A673 (cell line): ENCODE data around the gene CD6. TPM values are rescaled to one million over a fixed set of nuclear protein-coding genes. Genes with fewer than 3 reads are reported as not detected.

Experiments
- BruUV-seq: library from RNA; stranded (reverse); fragments of 400-500 nt; replicated peaks from 2 replicates; lab custom pipeline; 2021; lab: Mats Ljungman, UMichigan
- CTCF ChIA-PET: fragments of 300-600 bp; sonication (Branson Sonifier 250); formaldehyde crosslinking; loops from one replicate; lab custom pipeline; 2022; ENCODE audit warnings: antibody characterized with exemption; lab: Charles Lee
- POLR2A ChIA-PET: fragments of 300-600 bp; sonication (Branson Sonifier 250); formaldehyde crosslinking; loops from one replicate; lab custom pipeline; 2022; ENCODE audit warnings: antibody characterized with exemption; ENCODE audit not compliant: low non-redundant PET; lab: Charles Lee
- DNase-seq: peaks from one replicate; pipeline ENCODE4 v3.0.0-alpha.2; 2015; ENCODE audit warnings: low spot score
- H3K27ac ChIP-seq: fragments of 200-600 bp; sonication (generic); 2 replicates; pipeline ENCODE4 v1.5.1; 2016; ENCODE audit warnings: mixed run types, low read depth, mild to moderate bottlenecking, mixed read lengths, antibody characterized with exemption, low read length; ENCODE audit not compliant: poor library complexity, severe bottlenecking
- H3K27me3 ChIP-seq: fragments of 200-600 bp; sonication (generic); replicated peaks from 2 replicates; pipeline ENCODE4 v1.6.1; 2017; ENCODE audit warnings: mixed run types, low read depth, mild to moderate bottlenecking, mixed read lengths, antibody characterized with exemption, low read length; ENCODE audit not compliant: insufficient read depth, poor library complexity
- H3K36me3 ChIP-seq: fragments of 200-600 bp; sonication (generic); 2 replicates; pipeline ENCODE4 v1.6.1; 2016; ENCODE audit warnings: mixed run types, mild to moderate bottlenecking, mixed read lengths, antibody characterized with exemption, low read length; ENCODE audit not compliant: insufficient read depth, poor library complexity, severe bottlenecking
- H3K4me1 ChIP-seq: fragments of 200-600 bp; sonication (generic); 2 replicates; pipeline ENCODE4 v1.6.1; 2017; ENCODE audit warnings: mixed run types, mild to moderate bottlenecking, mixed read lengths, antibody characterized with exemption, low read length; ENCODE audit not compliant: insufficient read depth, poor library complexity, severe bottlenecking
- H3K4me3 ChIP-seq: fragments of 200-600 bp; sonication (generic); 2 replicates; pipeline ENCODE4 v1.5.1; 2016; ENCODE audit warnings: low read depth, mixed run types, mild to moderate bottlenecking, mixed read lengths, low read length; ENCODE audit not compliant: poor library complexity, severe bottlenecking
- H3K9me3 ChIP-seq: fragments of 200-600 bp; sonication (generic); 2 replicates; pipeline ENCODE4 v1.6.1; 2016; ENCODE audit warnings: mixed run types, low read depth, mild to moderate bottlenecking, mixed read lengths, antibody characterized with exemption, low read length; ENCODE audit not compliant: poor library complexity, severe bottlenecking
- EZH2 ChIP-seq: fragments of 200-600 bp; sonication (generic); IDR thresholded peaks from 2 replicates; pipeline ENCODE4 v1.6.1; 2017; ENCODE audit warnings: borderline replicate concordance, low read depth, mild to moderate bottlenecking, mixed read lengths, antibody characterized with exemption, low read length; ENCODE audit not compliant: poor library complexity, severe bottlenecking
- intact Hi-C: fragments of 100-400 bp; cut with micrococcal nuclease; formaldehyde crosslinking; loops from one replicate; pipeline ENCODE4 v1.10.0; 2022; ENCODE audit not compliant: unreplicated experiment
- total RNA-seq: library from RNA; stranded (reverse); gene quantifications from 2 replicates; pipeline ENCODE4 v1.2.3, GENCODE V29; 2021
- TF ChIP-seq, protein P1 (sequence below): fragments of 300-800, 200-600 bp; sonication (generic); conservative IDR thresholded peaks from 2 replicates; pipeline ENCODE4 v1.5.1; 2017; ENCODE audit warnings: low read depth, mild to moderate bottlenecking, antibody characterized with exemption, low read length, moderate library complexity, mixed read lengths

The CD6 gene
- total RNA-seq, 1 experiment from 2014 or later, result not detected

DNA sequence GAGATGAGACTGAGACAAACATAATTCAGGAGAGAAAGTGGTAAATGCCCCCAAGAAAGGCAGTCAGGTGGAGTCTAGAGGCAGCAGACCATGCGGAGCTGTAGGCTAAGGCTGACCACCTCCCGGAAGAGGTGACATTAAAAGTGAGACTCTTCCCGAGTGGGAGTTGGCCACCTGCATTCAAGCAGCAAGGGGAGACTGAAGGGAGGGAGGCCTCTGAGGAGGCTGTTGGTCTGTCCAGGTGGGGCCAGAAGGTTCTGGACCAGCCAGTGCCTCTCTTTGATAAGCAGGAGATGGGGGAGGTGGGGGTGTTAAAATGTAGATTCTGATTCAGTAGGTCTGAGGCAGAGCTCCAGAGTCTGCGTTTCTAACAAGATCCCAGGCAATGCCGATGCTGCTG, 37.5 kb downstream of the CD6 start:
- Histone ChIP-seq H3K27ac (no peak overlapping the region), H3K36me3 (no peaks in the 10 kb centered on the region), H3K27me3 (peaks cover 19% of the 10 kb centered on the region), H3K4me1 (peaks cover 23% of the 10 kb centered on the region), H3K9me3 (no peaks in the 10 kb centered on the region), H3K4me3 (no peak overlapping the region)
- intact Hi-C loops, result no loop called here
- DNase-seq, result no peak
- BruUV-seq, result no TSS peak
- no peak for TF ChIP-seq EZH2
- TF ChIP-seq, protein P1, sequence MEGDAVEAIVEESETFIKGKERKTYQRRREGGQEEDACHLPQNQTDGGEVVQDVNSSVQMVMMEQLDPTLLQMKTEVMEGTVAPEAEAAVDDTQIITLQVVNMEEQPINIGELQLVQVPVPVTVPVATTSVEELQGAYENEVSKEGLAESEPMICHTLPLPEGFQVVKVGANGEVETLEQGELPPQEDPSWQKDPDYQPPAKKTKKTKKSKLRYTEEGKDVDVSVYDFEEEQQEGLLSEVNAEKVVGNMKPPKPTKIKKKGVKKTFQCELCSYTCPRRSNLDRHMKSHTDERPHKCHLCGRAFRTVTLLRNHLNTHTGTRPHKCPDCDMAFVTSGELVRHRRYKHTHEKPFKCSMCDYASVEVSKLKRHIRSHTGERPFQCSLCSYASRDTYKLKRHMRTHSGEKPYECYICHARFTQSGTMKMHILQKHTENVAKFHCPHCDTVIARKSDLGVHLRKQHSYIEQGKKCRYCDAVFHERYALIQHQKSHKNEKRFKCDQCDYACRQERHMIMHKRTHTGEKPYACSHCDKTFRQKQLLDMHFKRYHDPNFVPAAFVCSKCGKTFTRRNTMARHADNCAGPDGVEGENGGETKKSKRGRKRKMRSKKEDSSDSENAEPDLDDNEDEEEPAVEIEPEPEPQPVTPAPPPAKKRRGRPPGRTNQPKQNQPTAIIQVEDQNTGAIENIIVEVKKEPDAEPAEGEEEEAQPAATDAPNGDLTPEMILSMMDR, result no peak
- POLR2A ChIA-PET, result no interaction called here
- CTCF ChIA-PET, result no interaction called here

DNA sequence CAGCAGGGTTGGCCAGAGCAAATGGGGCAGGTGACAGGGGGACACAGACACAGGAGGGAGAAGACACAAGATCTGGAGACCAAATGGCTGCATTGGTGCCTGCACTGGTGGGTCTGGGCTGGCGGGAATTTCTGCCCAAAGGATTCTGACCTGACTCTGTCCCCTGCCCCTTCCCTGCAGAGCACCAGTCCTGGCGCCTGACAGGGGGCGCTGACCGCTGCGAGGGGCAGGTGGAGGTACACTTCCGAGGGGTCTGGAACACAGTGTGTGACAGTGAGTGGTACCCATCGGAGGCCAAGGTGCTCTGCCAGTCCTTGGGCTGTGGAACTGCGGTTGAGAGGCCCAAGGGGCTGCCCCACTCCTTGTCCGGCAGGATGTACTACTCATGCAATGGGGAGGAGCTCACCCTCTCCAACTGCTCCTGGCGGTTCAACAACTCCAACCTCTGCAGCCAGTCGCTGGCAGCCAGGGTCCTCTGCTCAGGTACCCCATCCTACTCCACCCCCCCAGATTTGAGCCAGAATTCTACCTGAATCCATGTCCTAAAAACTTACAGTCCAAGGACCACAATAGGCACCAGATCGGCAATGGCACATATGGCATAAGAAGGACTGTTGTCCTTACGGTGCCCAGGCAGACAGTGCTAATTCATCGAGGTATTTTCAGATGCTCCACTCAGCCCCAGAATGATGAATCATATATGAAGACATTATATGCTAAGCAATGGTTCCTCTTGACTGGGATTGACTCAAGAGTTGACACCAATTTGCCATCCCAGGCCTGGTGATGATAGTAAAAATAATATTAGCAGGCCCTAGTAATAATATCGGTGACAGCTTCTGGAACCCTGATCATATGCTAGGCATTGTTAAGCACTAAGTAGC, 38.2 kb downstream of the CD6 start:
- H3K4me1 ChIP-seq, result peaks cover 16% of the 10 kb centered on the region
- H3K27ac ChIP-seq, result no peak overlapping the region
- no peaks in the 10 kb centered on the region for H3K9me3 ChIP-seq
- no peaks in the 10 kb centered on the region for H3K36me3 ChIP-seq
- no peak overlapping the region for H3K4me3 ChIP-seq
- intact Hi-C loops, result no loop called here
- CTCF ChIA-PET, result no interaction called here
- POLR2A ChIA-PET, result no interaction called here
- no TSS peak for BruUV-seq
- peaks cover 20% of the 10 kb centered on the region for H3K27me3 ChIP-seq
- no peak for TF ChIP-seq EZH2
- TF ChIP-seq, protein P1, result no peak
- no peak for DNase-seq

DNA sequence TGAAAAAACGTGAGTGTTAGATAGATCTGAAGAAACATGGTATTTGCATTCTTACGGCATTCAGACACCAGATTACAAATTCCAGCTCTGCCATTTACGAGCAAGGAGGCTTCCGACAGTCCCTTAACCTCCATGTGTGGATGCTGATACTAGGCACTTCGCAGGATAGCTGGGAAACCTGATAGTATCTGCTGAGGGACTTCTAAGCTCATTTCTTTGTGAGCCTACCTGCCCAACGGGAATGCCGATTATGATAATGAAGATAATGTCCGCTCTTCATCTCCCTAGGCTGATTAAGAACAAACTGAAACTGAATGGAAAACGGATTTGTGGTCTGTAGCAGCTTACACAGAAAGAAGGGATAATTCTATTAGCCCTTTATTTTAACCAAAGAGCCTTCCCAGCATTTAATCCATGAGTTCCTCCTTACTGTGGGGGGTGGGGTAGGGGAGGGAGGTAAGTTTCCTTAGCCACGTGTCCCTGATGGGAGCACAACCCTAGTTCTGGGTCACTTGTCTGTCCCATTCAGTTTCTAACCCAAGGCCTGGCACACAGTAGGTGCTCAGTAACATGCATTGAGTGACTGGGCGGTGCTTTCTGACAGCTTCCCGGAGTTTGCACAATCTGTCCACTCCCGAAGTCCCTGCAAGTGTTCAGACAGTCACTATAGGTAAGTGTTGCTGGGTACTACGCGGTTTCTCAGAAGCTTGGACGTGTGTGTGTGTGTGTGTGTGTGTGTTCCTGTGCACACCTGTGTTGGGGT, 39.2 kb downstream of the CD6 start:
- H3K27ac ChIP-seq, result no peak overlapping the region
- no peak overlapping the region for H3K4me3 ChIP-seq
- no peak for TF ChIP-seq EZH2
- TF ChIP-seq, protein P1, result no peak
- peaks cover 20% of the 10 kb centered on the region for H3K27me3 ChIP-seq
- BruUV-seq, result no TSS peak
- no peaks in the 10 kb centered on the region for H3K9me3 ChIP-seq
- no peaks in the 10 kb centered on the region for H3K36me3 ChIP-seq
- intact Hi-C loops, result no loop called here
- no peak for DNase-seq
- H3K4me1 ChIP-seq, result peaks cover 8% of the 10 kb centered on the region
- ChIA-PET CTCF (no interaction called here), POLR2A (no interaction called here)
